Left lung (tissue), 10 donors: Measurements from ENCODE around the gene IL10. TPM values are rescaled to one million over a fixed set of nuclear protein-coding genes. Genes with fewer than 3 reads are reported as not detected.
"Not testable (repeated sequence)": the region's sequence is repeated elsewhere in the genome, so short reads cannot be mapped to it uniquely, and the experiment has no call there.

ENCODE experiments used
- ATAC-seq: fragments of 200-7000 bp; cut with Tn5 transposase; one replicate; pipeline ENCODE4 v1.9.1; 2020; ENCODE audit warnings: moderate library complexity
- DNase-seq, 4 donors: peaks; one replicate each; pipeline ENCODE4 v3.0.0-alpha.2; 2013 to 2020
- H3K27ac ChIP-seq, 2 donors: fragments of 200-600 bp; sonication (generic) in 1 of 2; one replicate each; pipeline versions ENCODE4 v1.5.0 to v1.8.0; 2020 to 2021
- H3K27me3 ChIP-seq, 2 donors: fragments of 200-600 bp; sonication (generic) in 1 of 2; one replicate each; pipeline versions ENCODE4 v1.5.0 to v1.8.0; 2020 to 2021
- H3K36me3 ChIP-seq, 2 donors: fragments of 200-600 bp; sonication (generic) in 1 of 2; one replicate each; pipeline versions ENCODE4 v1.5.0 to v1.8.0; 2020 to 2021
- H3K4me1 ChIP-seq, 2 donors: fragments of 200-600 bp; one replicate each; pipeline ENCODE4 v1.8.0; 2021
- H3K4me3 ChIP-seq, 2 donors: fragments of 200-600 bp; sonication (generic) in 1 of 2; one replicate each; pipeline versions ENCODE4 v1.5.0 to v1.8.0; 2020 to 2021; ENCODE audit warnings: mild to moderate bottlenecking in 1 of 2
- H3K9me3 ChIP-seq, 2 donors: fragments of 200-600 bp; sonication (generic) in 1 of 2; one replicate each; pipeline versions ENCODE4 v1.5.0 to v1.8.0; 2020 to 2021
- CTCF ChIP-seq, 2 donors: fragments of 200-600 bp; sonication (generic) in 1 of 2; IDR thresholded peaks; one replicate each; pipeline versions ENCODE4 v1.5.0 to v1.8.0; 2021; ENCODE audit warnings: antibody characterized with exemption in 2 of 2
- intact Hi-C, 2 donors: fragments of 100-400 bp; cut with DNase I; formaldehyde crosslinking; loops; one replicate each; pipeline versions ENCODE4 v1.11.2 to v1.14.2; 2022
- polyA plus RNA-seq, 6 donors: library from polyadenylated mRNA; unstranded; fragments of 120-200 nt; gene quantifications; one replicate each; pipeline ENCODE4 v1.2.1, GENCODE V29; 2013; ENCODE audit not compliant: insufficient read length in 6 of 6
- total RNA-seq, 2 donors: library from RNA; stranded (reverse); fragmentation: NEBNext Ultra II Directional; extraction: Animal tissue kit (Norgen Biotek cat#: 25700); gene quantifications; one replicate each; pipeline ENCODE4 v1.2.1, GENCODE V29; 2021
- donor health status: DM: no; HTN: yes; CAD: no.
- donor health status: DM: no; HTN: no; CAD: no.

Gene IL10
- total and polyA plus RNA-seq, 8 donors = 0.24 to 6.2 (median 0.59) TPM

GRCh38 chr1:206783506-206783905, 11.2 kb upstream of the IL10 start:
- H3K36me3 ChIP-seq = no peaks in the 10 kb centered on the region

GRCh38 chr1:206782448-206782847, 10.2 kb upstream of the IL10 start:
- TF ChIP-seq CTCF (IDR thresholded peaks at IDR 0.05) = no peak
- DNase-seq (no peak), ATAC-seq (no peak)
- H3K4me1 ChIP-seq = peaks cover 0 to 14% of the 10 kb centered on the region in 2 donors
- intact Hi-C loops = no loop called here
- H3K27me3 ChIP-seq = no peaks in the 10 kb centered on the region
- no peaks in the 10 kb centered on the region for H3K36me3 ChIP-seq
- no peaks in the 10 kb centered on the region for H3K9me3 ChIP-seq
- no peak overlapping the region for H3K27ac ChIP-seq
- H3K4me3 ChIP-seq = no peak overlapping the region

More at GRCh38 chr1:206783506-206783905, 11.2 kb upstream of the IL10 start:
- H3K27me3 ChIP-seq = no peaks in the 10 kb centered on the region
- no peak overlapping the region for H3K4me3 ChIP-seq
- intact Hi-C loops = no loop called here
- H3K4me1 ChIP-seq = peaks cover 0 to 14% of the 10 kb centered on the region in 2 donors
- no peak for ATAC-seq
- H3K27ac ChIP-seq = no peak overlapping the region
- no peak for TF ChIP-seq CTCF (IDR thresholded peaks at IDR 0.05)
- no peak for DNase-seq
- H3K9me3 ChIP-seq = no peaks in the 10 kb centered on the region

GRCh38 chr1:206779638-206780037, 7.3 kb upstream of the IL10 start:
- no peak for TF ChIP-seq CTCF (IDR thresholded peaks at IDR 0.05)
- no peaks in the 10 kb centered on the region for H3K9me3 ChIP-seq
- ATAC-seq (peak; percentile 43), DNase-seq (no peak)
- H3K4me1 ChIP-seq = peaks cover 0 to 15% of the 10 kb centered on the region in 2 donors
- peak overlapping the region in 1 of 2 donors; percentile 5 for H3K27ac ChIP-seq
- no peaks in the 10 kb centered on the region for H3K27me3 ChIP-seq
- H3K36me3 ChIP-seq = no peaks in the 10 kb centered on the region
- H3K4me3 ChIP-seq = no peak overlapping the region
- intact Hi-C loops = no loop called here

GRCh38 chr1:206778911-206779310, 6.6 kb upstream of the IL10 start:
- intact Hi-C loops, H3K4me3 ChIP-seq, H3K36me3 ChIP-seq, H3K9me3 ChIP-seq, H3K27me3 ChIP-seq, ATAC-seq, H3K27ac ChIP-seq, DNase-seq: not testable (repeated sequence)
- peaks cover 0 to 22% of the 10 kb centered on the region in 2 donors for H3K4me1 ChIP-seq

- DNase-seq (no peak), ATAC-seq (no peak)
- Histone ChIP-seq H3K4me1 (peaks cover 0 to 29% of the 10 kb centered on the region in 2 donors), H3K27ac (no peak overlapping the region), H3K4me3 (no peak overlapping the region), H3K36me3 (no peaks in the 10 kb centered on the region), H3K27me3 (peaks cover 0 to 4% of the 10 kb centered on the region in 2 donors), H3K9me3 (no peaks in the 10 kb centered on the region)
- intact Hi-C loops = no loop called here
- TF ChIP-seq CTCF (IDR thresholded peaks at IDR 0.05) = no peak
Observed at GRCh38 chr1:206778031-206778430, 5.7 kb upstream of the IL10 start.

- TF ChIP-seq CTCF (IDR thresholded peaks at IDR 0.05) = no peak
- ATAC-seq = peak; percentile 67
Observed at GRCh38 chr1:206776229-206776628, 3.9 kb upstream of the IL10 start.

More at GRCh38 chr1:206776229-206776628, 3.9 kb upstream of the IL10 start:
- Histone ChIP-seq H3K27me3 (peaks cover 0 to 4% of the 10 kb centered on the region in 2 donors), H3K36me3 (no peaks in the 10 kb centered on the region), H3K4me3 (no peak overlapping the region), H3K9me3 (no peaks in the 10 kb centered on the region), H3K4me1 (peaks cover 0 to 45% of the 10 kb centered on the region in 2 donors), H3K27ac (no peak overlapping the region)
- intact Hi-C loops = no loop called here
- DNase-seq = peak in 1 of 4 donors; percentile 63
